ENCODE results near the gene CSRP1. TPM values are rescaled to one million over a fixed set of nuclear protein-coding genes. Genes with fewer than 3 reads are reported as not detected.

Gene CSRP1
- total and polyA plus RNA-seq, 9 of the 15 experiments (the other 6 are each of a cell fraction or from before 2014, with no cell fraction given) = 6.8 to 39.4 (median 23.7) TPM

GRCh38 chr1:201456499-201457309 is 50.2 kb downstream of the CSRP1 start (continued):
- TF ChIP-seq ZBTB49 (CRISPR knock-in tag; IDR thresholded peaks at IDR 0.05; ENCODE audit: borderline replicate concordance) (no peak), KDM5B (IDR thresholded peaks at IDR 0.05; ENCODE audit: insufficient replicate concordance, low read depth, low read length) (peak; percentile 26), FOSL1 (tag; conservative IDR thresholded peaks at IDR 0.05) (peak; percentile 71), BCOR (IDR thresholded peaks at IDR 0.05) (no peak), NR2C2 (CRISPR knock-in tag; IDR thresholded peaks at IDR 0.05) (no peak), NR2C2 (tag; IDR thresholded peaks at IDR 0.05) (peak; percentile 22; the same call in 1 of the 2 replicates), ZNF324 (CRISPR knock-in tag; IDR thresholded peaks at IDR 0.05) (no peak), TEAD1 (CRISPR knock-in tag; IDR thresholded peaks at IDR 0.05) (peak in 1 of 2 experiments; percentile 47; a peak in 1 of 4 replicates), FOXM1 (IDR thresholded peaks at IDR 0.05; ENCODE audit: low read depth) (no peak), FOXM1 (CRISPR knock-in tag; IDR thresholded peaks at IDR 0.05; ENCODE audit: low read depth) (0 out of 2 replicates have a peak, but pooled peaks have one; percentile 36), ZNF217 (CRISPR knock-in tag; IDR thresholded peaks at IDR 0.05) (no peak), MEF2A (IDR thresholded peaks at IDR 0.05; ENCODE audit: control insufficient read depth, low read depth, low read length) (no peak), NFE2 (IDR thresholded peaks at IDR 0.05; ENCODE audit: low read depth) (peak; percentile 44)
